GM12878 (cell line): ENCODE data around the gene SLC45A2.

ENCODE experiments used
- CHD2 ChIP-seq: IDR thresholded peaks from 2 replicates; pipeline ENCODE4 v1.6.1; 2011; ENCODE audit warnings: low read depth, low read length, improper control_type of control experiment, borderline replicate concordance
- CTCF ChIP-seq, 3 experiments: IDR thresholded peaks in 2 of 3; conservative IDR thresholded peaks in 1 of 3; 2 replicates each; pipeline ENCODE4 v1.5.1; 2011; ENCODE audit warnings: low read depth in 3 of 3, low read length in 3 of 3, mild to moderate bottlenecking in 3 of 3, control low read depth in 2 of 3, moderate library complexity in 2 of 3, inconsistent platforms in 1 of 3, mixed read lengths in 1 of 3; ENCODE audit not compliant: control insufficient read depth in 2 of 3, insufficient read depth in 1 of 3; ENCODE audit errors: extremely low read depth in 1 of 3

- TF ChIP-seq CTCF (IDR thresholded peaks at IDR 0.05 in 2 of 3, conservative IDR thresholded peaks at IDR 0.05 in 1 of 3; ENCODE audit: control insufficient read depth in 2 of 3, extremely low read depth in 1 of 3, insufficient read depth in 1 of 3, low read depth in 3 of 3, low read length in 3 of 3) (no peak), CHD2 (no peak)
Observed at GRCh38 chr5:34021334-34021733, 36.8 kb upstream of the SLC45A2 start.
